Activated CD8-positive, alpha-beta memory T cell treated with anti-CD3 and anti-CD28 coated beads for 1 hour (primary cell): ENCODE data around the gene STAG3.
"Not testable (repeated sequence)": the region's sequence is repeated elsewhere in the genome, so short reads cannot be mapped to it uniquely, and the experiment has no call there.

Source experiments
- DNase-seq, 2 donors: peaks; one replicate each; pipeline ENCODE4 v3.0.0-alpha.2; 2020; ENCODE audit warnings: low read depth in 1 of 2; ENCODE audit errors: extremely low read depth in 1 of 2

The STAG3 gene

GRCh38 chr7:100246121-100246864 is 68.6 kb downstream of the STAG3 start:
- DNase-seq, result not testable (repeated sequence)

- DNase-seq, result not testable (repeated sequence)
These were observed 69.1 kb downstream of the STAG3 start for GRCh38 chr7:100246865-100247137.

- no peak for DNase-seq
These were observed 69.5 kb downstream of the STAG3 start for GRCh38 chr7:100247152-100247757.

GRCh38 chr7:100248483-100248882 is 70.8 kb downstream of the STAG3 start:
- DNase-seq, result no peak

- no peak for DNase-seq
These were observed 79.3 kb downstream of the STAG3 start for GRCh38 chr7:100257017-100257416.

- DNase-seq, result not testable (repeated sequence)
These were observed 82.3 kb downstream of the STAG3 start for GRCh38 chr7:100259984-100260383.

- not testable (repeated sequence) for DNase-seq
These were observed 85.2 kb downstream of the STAG3 start for GRCh38 chr7:100262896-100263295.
